GM12801 (cell line): ENCODE data around the gene NPM1.

Experiments
- TF ChIP-seq, protein P1 (sequence below): IDR thresholded peaks from one replicate; pipeline ENCODE4 v1.5.1; 2011; ENCODE audit warnings: control low read depth; ENCODE audit not compliant: insufficient read length; ENCODE audit errors: extremely low read depth

The NPM1 gene, protein sequence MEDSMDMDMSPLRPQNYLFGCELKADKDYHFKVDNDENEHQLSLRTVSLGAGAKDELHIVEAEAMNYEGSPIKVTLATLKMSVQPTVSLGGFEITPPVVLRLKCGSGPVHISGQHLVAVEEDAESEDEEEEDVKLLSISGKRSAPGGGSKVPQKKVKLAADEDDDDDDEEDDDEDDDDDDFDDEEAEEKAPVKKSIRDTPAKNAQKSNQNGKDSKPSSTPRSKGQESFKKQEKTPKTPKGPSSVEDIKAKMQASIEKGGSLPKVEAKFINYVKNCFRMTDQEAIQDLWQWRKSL

DNA sequence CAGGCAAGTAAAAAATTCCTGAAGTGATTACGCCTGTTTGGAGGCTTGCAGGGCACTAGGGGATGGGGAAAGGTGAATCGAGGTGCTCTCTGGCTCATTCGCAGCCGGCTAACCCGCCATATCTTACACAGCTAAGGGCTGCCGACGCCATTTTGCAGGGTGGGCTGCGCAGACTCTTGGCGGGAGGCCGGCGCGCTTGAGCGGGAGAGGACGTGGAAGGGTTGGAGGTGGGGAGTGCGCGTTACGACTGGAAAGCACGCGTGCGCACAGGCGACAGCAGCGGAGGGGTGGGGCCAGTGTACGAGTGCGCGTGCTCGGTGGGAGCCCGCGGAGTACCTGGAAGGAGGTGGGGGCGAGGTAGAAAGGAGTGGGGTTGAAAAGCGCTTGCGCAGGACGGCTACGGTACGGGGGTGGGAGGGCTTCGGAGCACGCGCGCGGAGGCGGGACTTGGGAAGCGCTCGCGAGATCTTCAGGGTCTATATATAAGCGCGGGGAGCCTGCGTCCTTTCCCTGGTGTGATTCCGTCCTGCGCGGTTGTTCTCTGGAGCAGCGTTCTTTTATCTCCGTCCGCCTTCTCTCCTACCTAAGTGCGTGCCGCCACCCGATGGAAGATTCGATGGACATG is at the start of gene NPM1:
Gene NPM1 (plus strand): TSS at position 505 of the 625 bp plus-strand sequence. CDS start 100 bp downstream, at position 605.
- TF ChIP-seq, protein P1, sequence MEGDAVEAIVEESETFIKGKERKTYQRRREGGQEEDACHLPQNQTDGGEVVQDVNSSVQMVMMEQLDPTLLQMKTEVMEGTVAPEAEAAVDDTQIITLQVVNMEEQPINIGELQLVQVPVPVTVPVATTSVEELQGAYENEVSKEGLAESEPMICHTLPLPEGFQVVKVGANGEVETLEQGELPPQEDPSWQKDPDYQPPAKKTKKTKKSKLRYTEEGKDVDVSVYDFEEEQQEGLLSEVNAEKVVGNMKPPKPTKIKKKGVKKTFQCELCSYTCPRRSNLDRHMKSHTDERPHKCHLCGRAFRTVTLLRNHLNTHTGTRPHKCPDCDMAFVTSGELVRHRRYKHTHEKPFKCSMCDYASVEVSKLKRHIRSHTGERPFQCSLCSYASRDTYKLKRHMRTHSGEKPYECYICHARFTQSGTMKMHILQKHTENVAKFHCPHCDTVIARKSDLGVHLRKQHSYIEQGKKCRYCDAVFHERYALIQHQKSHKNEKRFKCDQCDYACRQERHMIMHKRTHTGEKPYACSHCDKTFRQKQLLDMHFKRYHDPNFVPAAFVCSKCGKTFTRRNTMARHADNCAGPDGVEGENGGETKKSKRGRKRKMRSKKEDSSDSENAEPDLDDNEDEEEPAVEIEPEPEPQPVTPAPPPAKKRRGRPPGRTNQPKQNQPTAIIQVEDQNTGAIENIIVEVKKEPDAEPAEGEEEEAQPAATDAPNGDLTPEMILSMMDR: no peak

DNA sequence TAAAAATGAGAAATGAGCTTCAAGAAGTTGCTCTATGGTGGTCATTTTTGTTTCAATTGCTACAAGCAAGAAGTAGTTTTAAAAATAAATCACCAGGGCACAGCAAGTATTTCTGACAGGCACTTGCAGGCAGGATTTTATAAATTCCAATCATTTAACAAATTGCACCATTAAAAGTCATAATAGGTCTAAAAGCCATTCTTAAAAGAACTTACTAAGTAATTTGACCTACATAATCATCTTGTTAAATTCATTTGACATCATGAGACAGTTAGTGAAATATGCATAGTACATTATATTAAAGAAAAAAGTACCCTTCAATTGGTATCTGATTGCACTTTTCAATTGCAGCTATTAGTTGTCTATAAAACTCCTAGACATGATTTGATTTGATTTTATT is 47.6 kb upstream of the NPM1 start:
- TF ChIP-seq, protein P1: no peak

DNA sequence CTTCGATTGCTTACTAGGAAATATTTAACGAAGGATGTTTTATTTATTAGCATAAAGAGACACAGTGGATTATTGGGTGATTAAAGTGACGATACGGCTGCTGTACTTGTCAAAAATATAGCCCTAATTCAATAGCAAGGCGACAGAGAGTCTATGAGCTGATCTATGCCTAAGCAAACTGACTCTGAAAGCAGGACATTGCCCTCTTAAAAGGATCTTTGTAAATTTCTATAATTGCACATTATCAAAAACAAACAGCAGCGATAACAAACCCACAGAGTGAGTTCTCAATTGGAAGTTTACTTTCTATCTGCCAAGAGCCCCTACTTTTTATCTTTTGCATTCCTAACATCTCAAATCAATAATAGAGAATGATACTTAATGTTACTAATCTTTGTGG is 47.2 kb upstream of the NPM1 start:
- TF ChIP-seq, protein P1: no peak

DNA sequence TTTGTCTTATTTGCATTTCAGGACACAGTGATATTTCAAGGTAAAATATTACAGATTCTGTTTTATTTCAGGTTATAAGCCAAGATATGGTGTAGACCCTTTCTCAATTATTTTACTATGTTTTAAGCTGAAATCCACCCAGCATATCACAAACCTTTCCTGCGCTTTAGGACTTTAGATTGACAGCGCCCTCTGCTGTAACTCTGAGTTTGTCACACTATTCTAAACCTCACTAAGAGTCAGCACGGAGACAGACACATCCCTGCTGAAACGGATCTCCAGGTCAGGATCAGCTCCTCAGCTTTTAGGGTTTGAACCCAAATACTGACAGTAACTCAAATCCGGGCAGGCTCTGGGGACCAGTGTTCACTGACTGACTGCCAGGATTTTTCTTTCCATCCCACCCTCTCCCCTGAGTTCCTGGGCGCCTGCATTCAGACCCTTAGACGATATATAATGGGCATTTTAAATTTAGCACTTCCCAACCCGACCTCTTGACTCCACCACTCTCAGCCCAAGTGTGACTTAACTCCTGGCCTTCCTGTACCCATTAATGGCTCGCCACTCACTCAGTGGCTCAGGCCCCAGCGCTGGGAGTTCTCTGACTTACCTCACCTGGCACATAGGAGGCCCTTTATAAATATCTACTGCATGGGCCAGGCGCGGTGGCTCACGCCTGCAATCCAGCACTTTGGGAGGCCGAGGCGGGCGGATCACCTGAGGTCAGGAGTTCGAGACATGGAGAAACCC is 45.1 kb upstream of the NPM1 start:
- TF ChIP-seq, protein P1: no peak

DNA sequence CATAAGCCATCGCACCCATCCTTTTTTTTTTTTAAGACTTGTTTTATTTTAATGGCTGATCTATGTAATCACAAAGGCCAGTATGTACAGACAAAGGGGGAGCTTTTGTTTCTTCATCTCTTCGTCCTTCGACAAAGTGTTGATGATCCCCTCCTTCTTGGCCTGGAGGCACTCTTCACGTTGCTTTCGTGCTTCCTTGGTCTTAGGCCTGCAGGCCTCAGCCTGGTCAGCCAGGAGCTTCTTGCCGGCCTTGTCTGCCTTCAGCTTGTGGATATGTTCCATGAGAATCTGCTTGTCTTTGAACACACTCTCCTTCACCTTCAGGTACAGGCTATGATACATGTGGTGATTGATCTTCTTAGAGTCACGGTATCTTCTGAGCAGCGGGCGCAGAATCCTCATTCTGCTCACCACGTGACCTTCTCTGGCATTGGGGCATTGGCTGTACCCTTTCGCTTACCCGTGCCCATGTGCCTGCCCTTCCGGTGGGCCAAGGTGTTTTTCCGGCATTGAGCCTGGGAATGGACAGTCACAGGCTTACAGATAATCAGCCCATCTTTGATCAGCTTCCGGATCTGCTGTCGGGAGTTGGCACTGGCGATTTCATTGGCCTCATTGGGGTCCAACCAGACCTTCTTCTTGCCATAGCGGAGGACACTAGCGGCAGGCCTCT is 42.6 kb upstream of the NPM1 start:
- TF ChIP-seq, protein P1: no peak

DNA sequence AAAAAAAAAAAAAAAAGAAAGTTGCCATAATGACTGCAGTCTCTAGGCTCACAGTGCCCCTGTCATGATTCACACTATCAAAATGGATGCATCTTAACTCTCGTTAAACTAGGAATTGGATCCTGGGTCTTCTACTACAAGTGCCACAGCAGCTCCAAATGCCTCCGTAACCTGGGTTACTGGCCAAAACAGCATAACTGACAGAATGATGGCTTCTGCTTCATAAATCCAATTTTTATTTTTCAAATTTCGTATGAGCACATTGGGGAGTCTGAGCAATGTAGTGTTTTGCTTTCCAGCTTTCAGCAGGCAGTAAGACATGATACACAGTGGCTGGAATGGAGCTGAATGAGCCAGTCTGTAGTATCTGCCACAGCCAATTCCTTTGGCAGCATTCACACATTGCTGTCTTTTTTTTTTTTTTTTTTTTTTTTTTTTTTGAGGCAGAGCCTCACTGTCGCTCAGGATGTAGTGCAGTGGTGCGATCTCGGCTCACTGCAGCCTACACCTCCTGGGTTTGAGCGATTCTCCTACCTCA is 36.0 kb upstream of the NPM1 start:
- TF ChIP-seq, protein P1: no peak

DNA sequence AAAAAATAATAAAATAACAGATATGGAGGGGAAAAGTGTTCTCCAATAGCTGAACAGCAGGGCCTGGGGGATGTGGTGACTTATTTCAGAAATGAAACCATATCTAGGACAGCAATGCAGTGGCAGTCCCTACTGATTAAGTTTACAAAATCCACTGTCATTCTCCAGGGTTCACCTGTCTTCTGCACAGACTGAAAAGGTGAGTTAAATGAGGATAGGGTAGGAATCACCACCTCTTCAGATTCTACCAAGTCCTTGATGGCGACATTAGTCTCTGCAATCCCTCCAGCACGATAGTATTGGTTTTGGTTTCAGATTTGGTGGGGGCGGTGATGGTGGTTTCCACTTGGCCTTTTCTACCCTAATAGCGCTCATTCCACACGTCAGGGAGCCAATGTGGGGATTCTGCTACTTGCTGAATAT is 32.3 kb upstream of the NPM1 start:
- TF ChIP-seq, protein P1: no peak
